ENCODE measurements around the gene RPS6KA1. TPM values are rescaled to one million over a fixed set of nuclear protein-coding genes. Genes with fewer than 3 reads are reported as not detected.

Gene RPS6KA1
- total RNA-seq, 1 donor from 2014 or later: 4.9 TPM

DNA sequence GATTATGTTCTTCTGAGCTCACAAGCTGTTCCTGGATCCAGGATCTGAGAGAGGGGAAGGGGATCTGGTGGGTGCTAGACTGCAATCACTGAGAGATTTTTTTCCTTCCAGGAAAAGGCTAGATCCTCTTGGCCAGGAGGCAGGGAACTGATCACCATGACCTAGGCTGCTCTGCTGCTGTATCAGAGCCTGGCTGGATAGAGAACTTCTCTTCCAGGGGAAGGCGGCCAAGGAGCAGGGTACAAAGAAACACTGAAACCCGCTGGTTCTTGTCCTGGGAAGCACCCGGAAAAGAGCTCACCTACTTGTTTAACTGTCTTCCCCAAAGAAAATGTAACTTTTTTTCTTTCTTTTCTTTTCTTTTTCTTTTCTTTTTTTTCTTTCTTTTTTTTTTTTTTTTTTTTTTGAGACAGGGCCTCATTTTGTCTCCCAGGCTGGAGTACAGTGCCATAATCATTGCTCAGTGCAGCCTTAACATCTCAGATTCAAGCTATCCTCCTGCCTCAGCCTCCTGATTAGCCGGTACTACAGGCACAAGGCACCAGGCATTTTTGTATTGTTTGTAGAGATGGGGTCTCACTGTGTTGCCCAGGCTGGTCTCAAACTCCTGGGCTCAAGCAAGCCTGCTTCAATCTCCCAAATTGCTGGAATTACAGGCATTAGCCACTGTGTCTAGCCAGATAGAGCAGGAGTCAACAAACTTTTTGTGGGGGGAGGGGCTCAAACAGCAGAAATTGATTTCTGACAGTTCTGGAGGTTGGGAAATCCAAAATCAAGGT, 12.4 kb upstream of the RPS6KA1 start:
- H3K27me3 ChIP-seq (ENCODE audit: low read depth): peaks cover 8% of the 10 kb centered on the region
- no peak for DNase-seq
- intact Hi-C loops (cut with micrococcal nuclease): no loop called here
- TF ChIP-seq, protein P1, sequence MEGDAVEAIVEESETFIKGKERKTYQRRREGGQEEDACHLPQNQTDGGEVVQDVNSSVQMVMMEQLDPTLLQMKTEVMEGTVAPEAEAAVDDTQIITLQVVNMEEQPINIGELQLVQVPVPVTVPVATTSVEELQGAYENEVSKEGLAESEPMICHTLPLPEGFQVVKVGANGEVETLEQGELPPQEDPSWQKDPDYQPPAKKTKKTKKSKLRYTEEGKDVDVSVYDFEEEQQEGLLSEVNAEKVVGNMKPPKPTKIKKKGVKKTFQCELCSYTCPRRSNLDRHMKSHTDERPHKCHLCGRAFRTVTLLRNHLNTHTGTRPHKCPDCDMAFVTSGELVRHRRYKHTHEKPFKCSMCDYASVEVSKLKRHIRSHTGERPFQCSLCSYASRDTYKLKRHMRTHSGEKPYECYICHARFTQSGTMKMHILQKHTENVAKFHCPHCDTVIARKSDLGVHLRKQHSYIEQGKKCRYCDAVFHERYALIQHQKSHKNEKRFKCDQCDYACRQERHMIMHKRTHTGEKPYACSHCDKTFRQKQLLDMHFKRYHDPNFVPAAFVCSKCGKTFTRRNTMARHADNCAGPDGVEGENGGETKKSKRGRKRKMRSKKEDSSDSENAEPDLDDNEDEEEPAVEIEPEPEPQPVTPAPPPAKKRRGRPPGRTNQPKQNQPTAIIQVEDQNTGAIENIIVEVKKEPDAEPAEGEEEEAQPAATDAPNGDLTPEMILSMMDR (IDR thresholded peaks at IDR 0.05; ENCODE audit: borderline replicate concordance): no peak
- H3K4me3 ChIP-seq: no peak overlapping the region
- H3K36me3 ChIP-seq: no peaks in the 10 kb centered on the region
- H3K27ac ChIP-seq (replicated peaks): no peak overlapping the region
- H3K9me3 ChIP-seq (replicated peaks): no peaks in the 10 kb centered on the region
- peaks cover 4% of the 10 kb centered on the region for H3K4me1 ChIP-seq

DNA sequence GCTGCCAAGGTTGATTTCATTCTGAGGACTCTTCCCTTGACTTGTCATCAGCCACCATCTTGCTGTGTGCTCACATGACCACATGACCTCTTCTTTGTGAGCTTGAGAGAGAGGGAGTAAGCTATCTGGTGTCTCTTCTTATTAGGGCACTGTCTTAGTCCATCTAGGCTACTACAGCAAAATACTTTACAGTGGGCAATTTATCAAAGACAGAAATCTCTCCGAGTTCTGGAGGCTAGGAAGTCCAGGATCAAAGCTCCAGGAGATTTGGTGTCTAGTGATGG, 11.9 kb upstream of the RPS6KA1 start:
- Histone ChIP-seq H3K36me3 (no peaks in the 10 kb centered on the region), H3K9me3 (replicated peaks) (no peaks in the 10 kb centered on the region), H3K4me1 (peaks cover 4% of the 10 kb centered on the region), H3K27ac (replicated peaks) (no peak overlapping the region), H3K4me3 (no peak overlapping the region), H3K27me3 (ENCODE audit: low read depth) (peaks cover 13% of the 10 kb centered on the region)
- TF ChIP-seq, protein P1 (IDR thresholded peaks at IDR 0.05; ENCODE audit: borderline replicate concordance): no peak
- no peak for DNase-seq
- intact Hi-C loops (cut with micrococcal nuclease): no loop called here

DNA sequence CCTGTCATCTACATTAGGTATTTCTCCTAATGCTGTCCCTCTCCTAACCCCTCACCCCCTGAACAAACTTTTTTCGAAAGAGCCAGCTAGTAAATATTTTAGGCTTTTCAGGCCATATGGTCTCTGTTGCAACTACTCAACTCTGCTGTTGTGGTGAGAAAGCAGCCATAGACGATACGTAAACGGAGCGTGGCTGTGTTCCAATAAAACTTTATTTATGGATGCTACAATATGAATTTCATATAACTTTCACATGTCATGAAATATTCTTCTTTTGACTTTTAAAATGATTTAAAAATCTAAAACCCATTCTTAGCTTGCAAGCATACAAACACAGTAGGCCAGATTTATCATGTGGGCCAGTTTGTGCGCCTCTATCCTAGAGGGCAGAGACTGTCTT, 11.2 kb upstream of the RPS6KA1 start:
- H3K27me3 ChIP-seq (ENCODE audit: low read depth): peaks cover 20% of the 10 kb centered on the region
- no peaks in the 10 kb centered on the region for H3K9me3 ChIP-seq (replicated peaks)
- H3K4me1 ChIP-seq: peaks cover 4% of the 10 kb centered on the region
- no peaks in the 10 kb centered on the region for H3K36me3 ChIP-seq
- H3K27ac ChIP-seq (replicated peaks): no peak overlapping the region
- DNase-seq: no peak
- H3K4me3 ChIP-seq: no peak overlapping the region
- TF ChIP-seq, protein P1 (IDR thresholded peaks at IDR 0.05; ENCODE audit: borderline replicate concordance): no peak
- intact Hi-C loops (cut with micrococcal nuclease): no loop called here

DNA sequence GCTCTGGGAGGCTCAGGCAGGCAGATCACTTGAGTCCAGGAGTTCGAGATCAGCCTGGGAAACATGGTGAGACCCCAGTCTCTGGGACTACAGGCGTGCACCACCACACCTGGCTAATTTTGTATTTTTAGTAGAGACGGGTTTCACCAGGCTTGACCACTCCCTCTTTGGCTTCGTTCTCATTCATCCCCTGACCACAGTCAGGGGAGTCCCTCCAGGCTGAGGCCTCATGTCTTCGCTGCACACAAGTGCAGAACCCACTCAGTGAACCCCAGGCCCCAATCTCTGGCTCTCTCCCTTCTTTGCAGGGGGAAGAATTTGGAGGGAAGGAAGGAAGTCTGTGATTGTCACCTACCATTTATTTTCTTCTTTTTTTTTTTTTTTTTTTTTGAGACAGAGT, 9.2 kb upstream of the RPS6KA1 start:
- no peaks in the 10 kb centered on the region for H3K9me3 ChIP-seq (replicated peaks)
- no peak overlapping the region for H3K27ac ChIP-seq (replicated peaks)
- H3K4me1 ChIP-seq: peaks cover 4% of the 10 kb centered on the region
- DNase-seq: no peak
- peaks cover 40% of the 10 kb centered on the region for H3K27me3 ChIP-seq (ENCODE audit: low read depth)
- no peaks in the 10 kb centered on the region for H3K36me3 ChIP-seq
- intact Hi-C loops (cut with micrococcal nuclease): no loop called here
- TF ChIP-seq, protein P1 (IDR thresholded peaks at IDR 0.05; ENCODE audit: borderline replicate concordance): no peak
- H3K4me3 ChIP-seq: no peak overlapping the region

DNA sequence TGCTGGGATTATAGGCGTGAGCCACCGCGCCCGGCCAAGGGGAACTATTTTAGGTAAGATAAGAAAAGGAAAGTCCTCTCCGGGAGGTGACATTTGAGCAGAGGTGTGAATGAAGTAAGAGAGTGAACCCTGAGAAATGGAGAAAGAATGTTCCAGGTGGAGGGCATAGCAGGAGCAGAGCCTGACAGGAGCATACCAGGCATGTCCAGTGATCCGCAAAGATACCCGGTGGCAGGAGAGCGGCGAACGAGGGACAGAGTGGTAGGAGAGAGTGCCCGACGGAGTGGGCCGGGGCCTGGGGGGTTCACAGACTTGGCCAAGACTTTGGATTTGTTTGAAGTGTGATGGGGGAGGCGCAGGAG, 7.9 kb upstream of the RPS6KA1 start:
- TF ChIP-seq, protein P1 (IDR thresholded peaks at IDR 0.05; ENCODE audit: borderline replicate concordance): no peak

More for the DNA sequence above, 7.9 kb upstream of the RPS6KA1 start:
- no peak overlapping the region for H3K27ac ChIP-seq (replicated peaks)
- DNase-seq: no peak
- H3K27me3 ChIP-seq (ENCODE audit: low read depth): peaks cover 50% of the 10 kb centered on the region
- H3K36me3 ChIP-seq: no peaks in the 10 kb centered on the region
- H3K4me3 ChIP-seq: no peak overlapping the region
- H3K4me1 ChIP-seq: peaks cover 4% of the 10 kb centered on the region
- intact Hi-C loops (cut with micrococcal nuclease): no loop called here
- H3K9me3 ChIP-seq (replicated peaks): no peaks in the 10 kb centered on the region

Measured in left ventricle myocardium inferior (tissue), 1 donor.